NCI-H2081 treated with DMSO at 0.1 percent for 48 hours (cell line): ENCODE data around the gene ACO2.
"Not testable (repeated sequence)": the region's sequence is repeated elsewhere in the genome, so short reads cannot be mapped to it uniquely, and the experiment has no call there.

Experiments used
- DNase-seq: peaks from one replicate; lab custom pipeline; 2025; lab: John Stamatoyannopoulos, UW

The ACO2 gene

DNA sequence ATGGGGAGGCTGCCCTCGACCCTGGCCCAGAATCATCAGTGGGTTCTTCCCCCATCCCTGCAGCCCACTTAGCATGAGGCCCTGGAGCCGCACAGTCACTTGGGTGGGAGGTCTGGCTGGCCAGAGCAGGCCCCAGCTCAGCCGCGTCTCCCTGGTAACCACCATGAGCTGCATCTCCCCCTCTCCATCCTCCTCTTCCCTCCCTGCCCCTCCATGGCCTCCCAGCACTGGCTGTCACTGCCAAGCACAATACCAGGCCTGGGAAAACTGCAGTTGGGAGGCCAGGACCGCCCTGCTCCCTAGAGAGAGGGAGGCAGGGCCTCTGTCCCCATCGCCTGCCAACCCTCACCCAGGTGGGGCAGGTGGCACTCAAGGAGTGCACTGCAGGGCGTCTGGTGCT, 99.9 kb downstream of the ACO2 start:
- DNase-seq, result no peak

DNA sequence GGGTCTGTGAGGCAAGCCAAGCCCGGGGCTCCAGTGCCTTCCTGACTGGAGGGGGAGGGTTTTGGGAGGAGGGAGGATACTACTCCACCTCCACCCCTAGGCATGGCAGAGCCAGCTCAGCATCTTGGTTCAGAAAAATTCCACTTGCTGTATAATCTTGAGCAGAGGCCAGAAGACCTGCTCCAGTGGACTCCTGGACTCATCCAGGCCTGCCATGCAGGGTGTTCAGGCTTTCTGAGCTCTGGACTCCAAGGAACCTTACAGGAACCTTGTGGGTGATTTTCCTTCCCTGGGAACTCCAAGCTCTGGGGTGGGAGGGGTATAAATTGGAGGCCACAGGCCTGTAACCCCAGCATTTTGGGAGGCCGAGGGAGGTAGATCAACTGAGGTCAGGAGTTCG, 101.3 kb downstream of the ACO2 start:
- DNase-seq, result no peak

DNA sequence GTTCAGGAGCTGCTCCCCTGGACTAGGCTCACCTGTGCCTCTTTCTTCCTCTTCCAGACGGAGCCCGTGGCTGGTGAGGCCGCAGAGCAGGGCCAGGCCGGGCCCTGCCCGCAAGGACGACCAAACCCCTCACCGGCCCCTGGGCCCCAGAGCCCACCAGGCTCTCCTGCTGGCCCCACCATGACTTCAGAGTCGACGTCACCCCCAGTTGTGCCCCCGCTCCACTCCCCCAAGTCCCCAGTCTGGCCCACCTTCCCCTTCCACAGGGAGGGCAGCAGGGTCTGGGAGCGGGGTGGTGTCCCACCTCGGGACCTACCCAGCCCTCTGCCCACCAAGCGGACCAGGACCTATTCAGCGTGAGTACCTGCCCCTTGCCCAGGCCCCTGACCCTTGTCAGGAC, 102.9 kb downstream of the ACO2 start:
- DNase-seq, result no peak

DNA sequence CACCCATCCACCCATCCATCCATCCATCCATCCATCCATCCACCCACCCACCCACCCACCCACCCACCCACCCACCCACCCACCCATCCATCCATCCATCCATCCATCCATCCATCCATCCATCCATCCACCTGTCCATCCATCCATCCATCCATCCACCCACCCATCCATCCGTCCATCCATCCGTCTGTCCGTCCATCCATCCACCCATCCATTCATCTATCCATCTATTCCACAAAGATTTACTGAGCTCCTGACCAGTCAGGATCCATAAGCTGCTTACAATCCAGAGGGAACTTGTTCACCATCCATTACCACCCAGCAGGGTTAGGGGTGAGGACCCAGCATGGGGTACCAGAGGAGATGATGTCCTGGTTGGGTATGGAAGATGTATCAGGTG, 103.4 kb downstream of the ACO2 start:
- DNase-seq, result not testable (repeated sequence)

DNA sequence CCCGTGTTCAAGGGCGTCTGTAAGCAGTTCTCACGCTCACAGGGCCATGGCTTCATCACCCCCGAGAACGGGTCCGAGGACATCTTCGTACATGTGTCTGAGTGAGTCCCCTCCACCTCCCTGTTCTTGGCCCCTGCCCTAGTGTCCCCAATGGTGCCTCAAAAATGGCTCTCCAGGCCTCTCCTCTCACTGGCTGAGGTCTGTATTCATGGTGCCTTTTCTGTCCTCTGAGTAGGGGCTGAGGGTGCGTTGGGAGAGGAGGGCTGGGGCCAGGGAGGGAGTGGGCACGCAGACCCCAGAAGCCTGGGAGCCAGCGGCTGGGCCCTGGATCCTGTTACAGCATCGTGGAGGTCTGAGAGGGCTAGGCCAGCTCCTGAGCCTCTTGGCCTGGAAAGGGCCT, 104.8 kb downstream of the ACO2 start:
- DNase-seq, result no peak

DNA sequence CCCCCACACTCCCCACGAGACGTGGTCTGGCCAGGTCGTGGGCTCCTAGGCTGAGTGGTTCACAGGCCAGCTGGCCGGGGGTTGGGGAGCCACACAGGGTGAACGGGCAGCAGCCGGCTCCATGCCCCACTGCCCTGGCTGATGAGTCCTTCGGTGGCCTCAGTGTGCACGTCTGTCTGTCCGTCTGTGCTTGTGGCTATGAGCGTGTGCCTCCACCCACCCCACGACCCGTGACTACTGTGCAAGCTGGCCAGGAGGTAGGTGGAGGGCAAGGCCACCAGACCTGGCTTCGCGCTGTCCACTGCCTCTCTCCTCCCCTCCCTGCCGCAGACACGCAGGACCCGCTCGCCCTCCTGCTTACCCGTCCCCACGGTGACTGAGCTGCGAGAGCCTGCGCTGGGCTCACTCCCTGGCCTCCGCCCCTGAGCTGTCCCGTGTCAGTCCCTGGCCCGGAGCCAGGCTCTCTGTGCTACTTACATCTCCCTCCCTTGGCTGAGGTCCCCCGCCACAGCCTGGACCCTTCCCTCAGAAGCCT, 106.0 kb downstream of the ACO2 start:
- no peak for DNase-seq

DNA sequence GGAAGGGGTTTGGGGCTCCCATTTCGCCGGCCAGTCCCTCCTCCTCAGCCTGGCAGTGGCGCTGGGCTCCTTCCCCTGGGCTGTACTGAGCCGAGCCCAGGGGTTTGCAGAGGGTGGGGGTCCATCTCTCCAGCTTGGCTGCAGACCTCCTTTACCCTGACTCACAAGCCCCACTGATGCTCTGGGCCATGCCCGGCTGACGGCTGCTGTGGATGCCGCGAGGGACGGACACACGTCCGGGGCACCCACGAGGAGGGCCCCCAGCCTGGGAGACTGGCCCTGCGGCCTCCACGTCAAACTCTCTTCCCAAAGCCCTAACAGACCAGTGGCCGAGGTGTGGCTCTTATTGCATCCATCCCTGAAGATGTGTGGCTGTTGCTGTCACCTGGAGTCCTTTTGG, 106.6 kb downstream of the ACO2 start:
- no peak for DNase-seq

DNA sequence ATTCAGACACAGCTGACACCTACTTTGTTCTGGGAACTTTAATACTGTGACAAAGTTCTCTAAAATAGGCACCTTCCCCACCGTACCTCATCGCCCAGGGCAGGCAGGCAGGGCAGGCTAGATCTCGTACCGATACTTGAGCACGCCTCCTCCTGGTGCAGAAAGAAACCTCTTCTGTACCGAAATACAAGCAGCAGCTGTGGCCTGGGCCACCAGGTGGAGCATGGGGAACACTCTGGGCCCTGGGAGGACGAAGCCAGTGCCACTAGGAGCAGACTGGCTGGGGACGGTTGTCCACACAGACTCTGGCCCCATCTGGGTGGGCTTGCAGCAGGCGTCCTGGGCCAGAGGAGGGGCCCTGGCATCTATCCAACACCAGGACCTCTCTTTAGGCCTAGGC, 108.0 kb downstream of the ACO2 start:
- DNase-seq, result no peak

DNA sequence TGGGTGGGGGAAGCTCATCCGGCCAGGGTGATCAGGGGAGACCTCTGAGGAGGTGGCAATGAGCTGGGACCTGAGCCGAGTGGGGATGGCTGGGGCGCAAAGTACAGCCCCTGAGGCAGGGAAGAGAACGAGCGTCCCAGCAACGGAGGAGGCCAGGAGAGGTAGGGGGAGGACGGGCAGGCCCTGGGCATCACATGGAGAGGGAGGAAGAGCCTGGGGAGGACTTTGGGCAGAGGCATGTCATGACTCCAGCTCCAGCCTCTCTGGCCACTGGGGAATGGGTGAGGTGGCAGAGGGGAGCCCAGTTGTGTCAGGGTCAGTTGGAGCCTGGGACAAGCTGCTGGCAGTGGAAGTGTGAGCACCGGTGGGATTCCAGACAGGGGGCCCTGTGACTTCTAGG, 109.2 kb downstream of the ACO2 start:
- DNase-seq, result no peak
